HEK293 (cell line): ENCODE data around the gene WAC.

Source experiments
- CTCF ChIA-PET: fragments of 350-600 bp; formaldehyde crosslinking; extraction: SDS; loops from one replicate; lab custom pipeline; 2021; ENCODE audit warnings: antibody characterized with exemption; lab: Yijun Ruan, JAX
- POLR2A ChIA-PET: fragments of 300-600 bp; formaldehyde crosslinking; extraction: SDS; loops from one replicate; lab custom pipeline; 2020; ENCODE audit warnings: antibody characterized with exemption, inconsistent platforms; lab: Yijun Ruan, JAX
- H3K27ac ChIP-seq: fragments of 200-500 bp; sonication (Bioruptor generic); 2 replicates; pipeline ENCODE4 v1.5.1; 2014; ENCODE audit warnings: low read depth, low read length, control low read depth, inconsistent platforms; ENCODE audit errors: extremely low read depth
- H3K36me3 ChIP-seq, 2 experiments: fragments of 200-500 bp in 1 of 2; sonication (Bioruptor generic) in 1 of 2; 1 replicate in 1 of 2; 2 replicates in 1 of 2; pipeline ENCODE4 v1.5.1; 2014 to 2017; ENCODE audit warnings: inconsistent platforms in 2 of 2, low read length in 2 of 2; ENCODE audit not compliant: control insufficient read depth in 2 of 2, insufficient read depth in 1 of 2
- H3K4me1 ChIP-seq: fragments of 200-500 bp; sonication (Bioruptor generic); 2 replicates; pipeline ENCODE4 v1.5.1; 2014; ENCODE audit warnings: mild to moderate bottlenecking, low read length, inconsistent platforms; ENCODE audit not compliant: control insufficient read depth, insufficient read depth
- H3K4me3 ChIP-seq: 2 replicates; pipeline ENCODE4 v1.5.1; 2011; ENCODE audit warnings: low read depth, mild to moderate bottlenecking, control low read depth, low read length, moderate library complexity
- H3K9me3 ChIP-seq: fragments of 200-500 bp; sonication (Bioruptor generic); 2 replicates; pipeline ENCODE4 v1.5.1; 2014; ENCODE audit warnings: low read depth, low read length, inconsistent platforms; ENCODE audit not compliant: control insufficient read depth, insufficient read depth
- BCL11A ChIP-seq: fragments of 450-650 bp; formaldehyde crosslinking; IDR thresholded peaks from 2 replicates; pipeline ENCODE4 v1.5.1; 2016; ENCODE audit warnings: low read depth, missing biosample characterization, missing genetic modification characterization
- GFI1B ChIP-seq: fragments of 450-650 bp; formaldehyde crosslinking; IDR thresholded peaks from 2 replicates; pipeline ENCODE4 v1.5.1; 2016; ENCODE audit warnings: missing biosample characterization, missing genetic modification characterization
- GLI2 ChIP-seq: fragments of 450-650 bp; formaldehyde crosslinking; IDR thresholded peaks from 2 replicates; pipeline ENCODE4; 2017; ENCODE audit warnings: missing biosample characterization, missing genetic modification characterization, low read depth, borderline replicate concordance
- GLIS2 ChIP-seq: fragments of 450-650 bp; formaldehyde crosslinking; IDR thresholded peaks from 2 replicates; pipeline ENCODE4 v1.5.1; 2016; ENCODE audit warnings: missing biosample characterization, missing genetic modification characterization
- KLF8 ChIP-seq: fragments of 450-650 bp; formaldehyde crosslinking; IDR thresholded peaks from 2 replicates; pipeline ENCODE4 v1.5.1; 2016; ENCODE audit warnings: missing biosample characterization, missing genetic modification characterization
- MZF1 ChIP-seq: fragments of 450-650 bp; formaldehyde crosslinking; IDR thresholded peaks from 2 replicates; pipeline ENCODE4 v1.5.1; 2017; ENCODE audit warnings: missing biosample characterization, missing genetic modification characterization, borderline replicate concordance
- TCF7L2 ChIP-seq: IDR thresholded peaks from 2 replicates; pipeline ENCODE4 v1.6.1; 2011; ENCODE audit warnings: low read depth, mild to moderate bottlenecking, inconsistent platforms, low read length, moderate library complexity, borderline replicate concordance
- YY2 ChIP-seq: fragments of 450-650 bp; formaldehyde crosslinking; IDR thresholded peaks from 2 replicates; pipeline ENCODE4 v1.5.1; 2016; ENCODE audit warnings: missing biosample characterization, missing genetic modification characterization
- ZBTB20 ChIP-seq: fragments of 450-650 bp; formaldehyde crosslinking; IDR thresholded peaks from 2 replicates; pipeline ENCODE4 v1.5.1; 2016; ENCODE audit warnings: missing biosample characterization, missing genetic modification characterization
- ZBTB48 ChIP-seq: fragments of 450-650 bp; formaldehyde crosslinking; IDR thresholded peaks from 2 replicates; pipeline ENCODE4 v1.5.1; 2016; ENCODE audit warnings: missing biosample characterization, missing genetic modification characterization
- ZNF121 ChIP-seq: fragments of 450-650 bp; formaldehyde crosslinking; IDR thresholded peaks from 2 replicates; pipeline ENCODE4 v1.5.1; 2016; ENCODE audit warnings: missing biosample characterization, missing genetic modification characterization
- ZNF169 ChIP-seq: fragments of 450-650 bp; formaldehyde crosslinking; IDR thresholded peaks from 2 replicates; pipeline ENCODE4 v1.5.1; 2016; ENCODE audit warnings: missing biosample characterization, missing genetic modification characterization
- ZNF174 ChIP-seq: fragments of 450-650 bp; formaldehyde crosslinking; IDR thresholded peaks from 2 replicates; pipeline ENCODE4 v1.5.0; 2017; ENCODE audit warnings: missing biosample characterization, mild to moderate bottlenecking, missing genetic modification characterization
- ZNF211 ChIP-seq: fragments of 450-650 bp; formaldehyde crosslinking; IDR thresholded peaks from 2 replicates; pipeline ENCODE4 v1.5.1; 2016; ENCODE audit warnings: low read depth, missing biosample characterization, missing genetic modification characterization
- ZNF214 ChIP-seq: fragments of 450-650 bp; formaldehyde crosslinking; IDR thresholded peaks from 2 replicates; pipeline ENCODE4 v1.5.1; 2017; ENCODE audit warnings: missing biosample characterization, mild to moderate bottlenecking, missing genetic modification characterization, borderline replicate concordance
- ZNF548 ChIP-seq: fragments of 450-650 bp; formaldehyde crosslinking; IDR thresholded peaks from 2 replicates; pipeline ENCODE4 v1.5.1; 2016; ENCODE audit warnings: missing biosample characterization, missing genetic modification characterization
- ZNF629 ChIP-seq: fragments of 450-650 bp; formaldehyde crosslinking; IDR thresholded peaks from 2 replicates; pipeline ENCODE4 v1.5.1; 2017; ENCODE audit warnings: missing biosample characterization, missing genetic modification characterization
- ZNF660 ChIP-seq: fragments of 450-650 bp; IDR thresholded peaks from 2 replicates; pipeline ENCODE4 v1.5.1; 2018; ENCODE audit warnings: missing biosample characterization, mild to moderate bottlenecking, missing genetic modification characterization
- ZNF670 ChIP-seq: fragments of 450-650 bp; formaldehyde crosslinking; IDR thresholded peaks from 2 replicates; pipeline ENCODE4 v1.5.1; 2016; ENCODE audit warnings: missing biosample characterization, missing genetic modification characterization, low read depth
- ZNF791 ChIP-seq: fragments of 450-650 bp; formaldehyde crosslinking; IDR thresholded peaks from 2 replicates; pipeline ENCODE4 v1.5.1; 2016; ENCODE audit warnings: missing biosample characterization, missing genetic modification characterization
- TF ChIP-seq, protein P1 (sequence below): fragments of 450-650 bp; formaldehyde crosslinking; IDR thresholded peaks from 2 replicates; pipeline ENCODE4 v1.5.1; 2016; ENCODE audit warnings: missing biosample characterization, missing genetic modification characterization
- TF ChIP-seq, protein P2 (sequence below): fragments of 450-650 bp; formaldehyde crosslinking; IDR thresholded peaks from 2 replicates; pipeline ENCODE4 v1.5.1; 2016; ENCODE audit warnings: missing biosample characterization, missing genetic modification characterization
- TF ChIP-seq, protein P3 (sequence below): fragments of 450-650 bp; formaldehyde crosslinking; IDR thresholded peaks from 2 replicates; pipeline ENCODE4 v1.5.1; 2017; ENCODE audit warnings: missing biosample characterization, missing genetic modification characterization
- TF ChIP-seq, protein P4 (sequence below): fragments of 450-650 bp; formaldehyde crosslinking; IDR thresholded peaks from 2 replicates; pipeline ENCODE4 v1.5.1; 2017; ENCODE audit warnings: missing biosample characterization, missing genetic modification characterization

Gene WAC

DNA sequence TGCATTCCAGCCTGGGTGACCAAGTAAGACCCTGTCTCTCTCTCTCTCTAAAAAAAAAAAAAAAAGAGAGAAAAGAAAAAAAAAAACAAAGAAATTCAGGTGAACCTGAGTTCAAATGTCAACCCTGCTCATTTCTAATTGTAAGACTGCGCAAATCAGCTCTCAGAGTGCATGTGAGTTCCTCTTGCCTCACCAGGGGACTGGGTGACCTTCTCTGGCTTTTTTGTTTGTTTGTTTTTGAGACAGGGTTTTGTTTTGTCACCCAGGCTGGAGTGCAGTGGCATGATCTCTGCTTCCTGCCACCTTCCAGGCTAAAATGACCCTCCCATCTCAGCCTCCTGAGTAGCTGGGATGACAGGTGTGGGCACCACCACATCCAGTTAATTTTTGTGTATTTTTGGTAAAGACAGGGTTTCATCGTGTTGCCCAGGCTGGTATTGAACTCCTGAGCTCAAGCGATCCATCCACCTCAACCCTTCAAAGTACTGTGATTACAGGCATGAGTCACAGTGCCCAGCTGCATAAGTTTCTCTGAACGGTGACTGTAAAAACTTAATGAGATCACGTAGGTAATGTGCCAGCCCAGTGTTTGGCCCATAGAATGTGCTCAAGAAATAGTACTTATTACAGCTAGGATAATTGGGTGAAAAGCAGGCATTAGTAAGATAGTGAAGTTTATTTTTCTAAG, 99.1 kb downstream of the WAC start (continued):
- no peak for TF ChIP-seq ZNF169 (tag by site-specific recombination)
- TF ChIP-seq GFI1B (tag by site-specific recombination) = peak; percentile 34; the same call in 1 of the 2 replicates
- TF ChIP-seq, protein P1, sequence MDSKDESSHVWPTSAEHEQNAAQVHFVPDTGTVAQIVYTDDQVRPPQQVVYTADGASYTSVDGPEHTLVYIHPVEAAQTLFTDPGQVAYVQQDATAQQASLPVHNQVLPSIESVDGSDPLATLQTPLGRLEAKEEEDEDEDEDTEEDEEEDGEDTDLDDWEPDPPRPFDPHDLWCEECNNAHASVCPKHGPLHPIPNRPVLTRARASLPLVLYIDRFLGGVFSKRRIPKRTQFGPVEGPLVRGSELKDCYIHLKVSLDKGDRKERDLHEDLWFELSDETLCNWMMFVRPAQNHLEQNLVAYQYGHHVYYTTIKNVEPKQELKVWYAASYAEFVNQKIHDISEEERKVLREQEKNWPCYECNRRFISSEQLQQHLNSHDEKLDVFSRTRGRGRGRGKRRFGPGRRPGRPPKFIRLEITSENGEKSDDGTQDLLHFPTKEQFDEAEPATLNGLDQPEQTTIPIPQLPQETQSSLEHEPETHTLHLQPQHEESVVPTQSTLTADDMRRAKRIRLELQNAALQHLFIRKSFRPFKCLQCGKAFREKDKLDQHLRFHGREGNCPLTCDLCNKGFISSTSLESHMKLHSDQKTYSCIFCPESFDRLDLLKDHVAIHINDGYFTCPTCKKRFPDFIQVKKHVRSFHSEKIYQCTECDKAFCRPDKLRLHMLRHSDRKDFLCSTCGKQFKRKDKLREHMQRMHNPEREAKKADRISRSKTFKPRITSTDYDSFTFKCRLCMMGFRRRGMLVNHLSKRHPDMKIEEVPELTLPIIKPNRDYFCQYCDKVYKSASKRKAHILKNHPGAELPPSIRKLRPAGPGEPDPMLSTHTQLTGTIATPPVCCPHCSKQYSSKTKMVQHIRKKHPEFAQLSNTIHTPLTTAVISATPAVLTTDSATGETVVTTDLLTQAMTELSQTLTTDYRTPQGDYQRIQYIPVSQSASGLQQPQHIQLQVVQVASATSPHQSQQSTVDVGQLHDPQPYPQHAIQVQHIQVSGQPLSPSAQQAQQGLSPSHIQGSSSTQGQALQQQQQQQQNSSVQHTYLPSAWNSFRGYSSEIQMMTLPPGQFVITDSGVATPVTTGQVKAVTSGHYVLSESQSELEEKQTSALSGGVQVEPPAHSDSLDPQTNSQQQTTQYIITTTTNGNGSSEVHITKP (tag by site-specific recombination) = peak; percentile 57; the same call in 1 of the 2 replicates
- no peak for TF ChIP-seq GLIS2
- no peak for TF ChIP-seq ZNF548 (tag by site-specific recombination)
- no peak for TF ChIP-seq ZNF211 (tag by site-specific recombination)
- no peak for TF ChIP-seq MZF1 (tag by site-specific recombination)
- no peak for TF ChIP-seq ZNF174
- TF ChIP-seq ZBTB48 (tag by site-specific recombination) = no peak
- no peak for TF ChIP-seq ZBTB20

DNA sequence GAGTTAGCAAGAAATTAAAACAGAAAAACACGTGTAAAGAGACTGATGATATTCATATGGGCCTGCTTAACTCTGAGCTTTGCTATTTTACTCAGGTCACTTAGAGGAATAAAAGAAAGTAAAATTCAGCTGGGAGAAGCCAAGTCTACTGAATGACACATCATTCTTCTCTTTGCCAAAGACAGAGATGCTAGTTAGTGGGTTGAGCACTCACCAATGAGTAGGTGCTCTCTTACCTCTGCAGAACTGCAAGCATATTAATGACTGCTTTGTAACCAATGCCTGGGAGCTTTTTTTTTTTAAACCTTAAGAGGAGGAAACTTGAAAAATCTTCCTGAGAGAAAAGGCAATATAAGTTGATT, 99.6 kb downstream of the WAC start:
- H3K4me3 ChIP-seq = no peak overlapping the region
- H3K9me3 ChIP-seq = no peaks in the 10 kb centered on the region
- no peak overlapping the region for H3K27ac ChIP-seq
- ChIA-PET CTCF (interaction anchor here (0.5 to 2.1 kb wide), 7 partner anchors 31 to 864 kb away, joined by 3 to 10 read pairs (median 4); no protein-coding TSS in a partner anchor), POLR2A (interaction anchor here (1.2 kb wide), 1 partner anchor 36 kb away, joined by 4 read pairs; no protein-coding TSS in a partner anchor)
- no peaks in the 10 kb centered on the region for H3K4me1 ChIP-seq
- H3K36me3 ChIP-seq = no peaks in the 10 kb centered on the region
- TF ChIP-seq, protein P2, sequence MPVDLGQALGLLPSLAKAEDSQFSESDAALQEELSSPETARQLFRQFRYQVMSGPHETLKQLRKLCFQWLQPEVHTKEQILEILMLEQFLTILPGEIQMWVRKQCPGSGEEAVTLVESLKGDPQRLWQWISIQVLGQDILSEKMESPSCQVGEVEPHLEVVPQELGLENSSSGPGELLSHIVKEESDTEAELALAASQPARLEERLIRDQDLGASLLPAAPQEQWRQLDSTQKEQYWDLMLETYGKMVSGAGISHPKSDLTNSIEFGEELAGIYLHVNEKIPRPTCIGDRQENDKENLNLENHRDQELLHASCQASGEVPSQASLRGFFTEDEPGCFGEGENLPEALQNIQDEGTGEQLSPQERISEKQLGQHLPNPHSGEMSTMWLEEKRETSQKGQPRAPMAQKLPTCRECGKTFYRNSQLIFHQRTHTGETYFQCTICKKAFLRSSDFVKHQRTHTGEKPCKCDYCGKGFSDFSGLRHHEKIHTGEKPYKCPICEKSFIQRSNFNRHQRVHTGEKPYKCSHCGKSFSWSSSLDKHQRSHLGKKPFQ = no peak
- TF ChIP-seq YY2 (tag by site-specific recombination) (no peak), BCL11A (0 out of 2 replicates have a peak, but pooled peaks have one; percentile 2), ZBTB48 (tag by site-specific recombination) (no peak), ZNF629 (0 out of 2 replicates have a peak, but pooled peaks have one; percentile 34), ZNF121 (no peak), ZNF791 (tag by site-specific recombination) (no peak), ZNF660 (tag by site-specific recombination) (no peak), TCF7L2 (no peak), GLI2 (tag by site-specific recombination) (no peak), ZNF670 (tag by site-specific recombination) (no peak), KLF8 (tag by site-specific recombination) (0 out of 2 replicates have a peak, but pooled peaks have one; percentile 2), ZNF214 (tag by site-specific recombination) (no peak)
- TF ChIP-seq, protein P3, sequence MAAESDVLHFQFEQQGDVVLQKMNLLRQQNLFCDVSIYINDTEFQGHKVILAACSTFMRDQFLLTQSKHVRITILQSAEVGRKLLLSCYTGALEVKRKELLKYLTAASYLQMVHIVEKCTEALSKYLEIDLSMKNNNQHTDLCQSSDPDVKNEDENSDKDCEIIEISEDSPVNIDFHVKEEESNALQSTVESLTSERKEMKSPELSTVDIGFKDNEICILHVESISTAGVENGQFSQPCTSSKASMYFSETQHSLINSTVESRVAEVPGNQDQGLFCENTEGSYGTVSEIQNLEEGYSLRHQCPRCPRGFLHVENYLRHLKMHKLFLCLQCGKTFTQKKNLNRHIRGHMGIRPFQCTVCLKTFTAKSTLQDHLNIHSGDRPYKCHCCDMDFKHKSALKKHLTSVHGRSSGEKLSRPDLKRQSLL (tag by site-specific recombination) = no peak
- TF ChIP-seq, protein P1 (tag by site-specific recombination) = 0 out of 2 replicates have a peak, but pooled peaks have one; percentile 45
- TF ChIP-seq, protein P4, sequence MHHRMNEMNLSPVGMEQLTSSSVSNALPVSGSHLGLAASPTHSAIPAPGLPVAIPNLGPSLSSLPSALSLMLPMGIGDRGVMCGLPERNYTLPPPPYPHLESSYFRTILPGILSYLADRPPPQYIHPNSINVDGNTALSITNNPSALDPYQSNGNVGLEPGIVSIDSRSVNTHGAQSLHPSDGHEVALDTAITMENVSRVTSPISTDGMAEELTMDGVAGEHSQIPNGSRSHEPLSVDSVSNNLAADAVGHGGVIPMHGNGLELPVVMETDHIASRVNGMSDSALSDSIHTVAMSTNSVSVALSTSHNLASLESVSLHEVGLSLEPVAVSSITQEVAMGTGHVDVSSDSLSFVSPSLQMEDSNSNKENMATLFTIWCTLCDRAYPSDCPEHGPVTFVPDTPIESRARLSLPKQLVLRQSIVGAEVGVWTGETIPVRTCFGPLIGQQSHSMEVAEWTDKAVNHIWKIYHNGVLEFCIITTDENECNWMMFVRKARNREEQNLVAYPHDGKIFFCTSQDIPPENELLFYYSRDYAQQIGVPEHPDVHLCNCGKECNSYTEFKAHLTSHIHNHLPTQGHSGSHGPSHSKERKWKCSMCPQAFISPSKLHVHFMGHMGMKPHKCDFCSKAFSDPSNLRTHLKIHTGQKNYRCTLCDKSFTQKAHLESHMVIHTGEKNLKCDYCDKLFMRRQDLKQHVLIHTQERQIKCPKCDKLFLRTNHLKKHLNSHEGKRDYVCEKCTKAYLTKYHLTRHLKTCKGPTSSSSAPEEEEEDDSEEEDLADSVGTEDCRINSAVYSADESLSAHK (tag by site-specific recombination) = no peak
